Esophagus mucosa (tissue), 1 donor: ENCODE data around the gene PHGDH. TPM values are rescaled to one million over a fixed set of nuclear protein-coding genes. Genes with fewer than 3 reads are reported as not detected.
"Not testable (repeated sequence)": the region's sequence is repeated elsewhere in the genome, so short reads cannot be mapped to it uniquely, and the experiment has no call there.

Experiments used
- ATAC-seq: fragments of 200-7000 bp; cut with Tn5 transposase; one replicate; pipeline ENCODE4 v1.9.1; 2020
- total RNA-seq: library from RNA; stranded (reverse); gene quantifications from one replicate; pipeline ENCODE4 v1.2.4, GENCODE V29; 2023
- donor health status: DM: yes; HTN: yes; CAD: no.

PHGDH gene
- total RNA-seq, 1 donor from 2014 or later = 108 TPM

DNA sequence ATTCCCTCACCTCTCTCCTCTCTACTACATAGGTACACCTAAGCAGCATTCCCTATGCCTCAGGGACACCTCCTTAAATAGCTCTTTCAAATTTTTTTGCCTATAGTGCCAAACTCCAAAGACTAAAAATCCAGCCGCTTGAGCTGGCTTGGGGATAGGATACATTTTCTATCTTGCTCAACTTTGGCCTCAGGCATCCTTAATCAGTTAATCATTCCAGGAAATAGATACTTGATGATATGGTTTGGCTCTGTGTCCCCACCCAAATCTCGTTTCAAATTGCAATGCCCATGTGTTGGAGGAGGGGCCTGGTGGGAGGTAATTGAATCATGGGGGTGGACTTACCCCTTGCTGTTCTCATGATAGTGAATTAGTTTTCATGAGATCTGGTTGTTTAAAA lies 11.4 kb upstream of the PHGDH start:
- no peak for ATAC-seq

DNA sequence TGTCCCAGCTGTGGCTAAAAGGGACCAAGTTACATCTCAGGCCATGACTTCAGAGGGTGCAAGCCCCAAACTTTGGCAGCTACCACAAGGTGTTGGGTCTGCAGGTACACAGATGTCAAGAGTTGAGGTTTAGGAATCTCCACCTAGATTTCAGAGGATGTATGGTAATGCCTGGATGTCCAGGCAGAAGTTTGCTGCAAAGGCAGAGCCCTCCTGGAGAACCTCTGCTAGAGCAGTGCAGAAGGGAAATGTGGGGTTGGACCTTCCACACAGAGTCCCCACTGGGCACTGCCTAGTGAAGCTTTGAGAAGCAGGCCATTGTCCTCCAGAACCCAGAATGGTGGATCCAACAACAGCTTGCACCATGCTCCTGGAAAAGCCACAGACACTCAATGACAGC lies 10.1 kb upstream of the PHGDH start:
- ATAC-seq = no peak

DNA sequence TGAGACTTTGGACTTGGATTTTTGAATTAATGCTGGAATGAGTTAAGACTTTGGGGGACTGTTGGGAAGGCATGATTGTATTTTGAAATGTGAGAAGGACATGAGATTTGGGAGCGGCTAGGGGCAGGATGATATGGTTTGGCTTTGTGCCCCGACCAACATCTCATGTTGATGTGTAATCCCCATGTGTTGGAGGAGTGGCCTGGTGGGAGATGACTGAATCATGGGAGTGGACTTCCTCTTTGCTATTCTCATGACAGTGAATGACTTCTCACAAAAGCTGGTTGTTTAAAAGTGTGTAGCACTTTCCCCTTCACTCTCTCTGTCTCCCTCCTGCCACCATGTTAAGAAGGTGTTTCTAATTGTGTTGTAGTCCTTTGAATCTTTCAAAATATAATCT lies 9.3 kb upstream of the PHGDH start:
- ATAC-seq = peak; percentile 77

GRCh38 chr1:119703666-119704450 lies 7.9 kb upstream of the PHGDH start:
- ATAC-seq = no peak

GRCh38 chr1:119706599-119706998 lies 5.1 kb upstream of the PHGDH start:
- not testable (repeated sequence) for ATAC-seq

- ATAC-seq = not testable (repeated sequence)
Measured at GRCh38 chr1:119711356-119711803, 354 bp upstream of the PHGDH start.

GRCh38 chr1:119712342-119713038 lies 756 bp downstream of the PHGDH start:
- peak; percentile 68 for ATAC-seq

- peak; percentile 3 for ATAC-seq
Measured at GRCh38 chr1:119713039-119713748, 1.5 kb downstream of the PHGDH start.

DNA sequence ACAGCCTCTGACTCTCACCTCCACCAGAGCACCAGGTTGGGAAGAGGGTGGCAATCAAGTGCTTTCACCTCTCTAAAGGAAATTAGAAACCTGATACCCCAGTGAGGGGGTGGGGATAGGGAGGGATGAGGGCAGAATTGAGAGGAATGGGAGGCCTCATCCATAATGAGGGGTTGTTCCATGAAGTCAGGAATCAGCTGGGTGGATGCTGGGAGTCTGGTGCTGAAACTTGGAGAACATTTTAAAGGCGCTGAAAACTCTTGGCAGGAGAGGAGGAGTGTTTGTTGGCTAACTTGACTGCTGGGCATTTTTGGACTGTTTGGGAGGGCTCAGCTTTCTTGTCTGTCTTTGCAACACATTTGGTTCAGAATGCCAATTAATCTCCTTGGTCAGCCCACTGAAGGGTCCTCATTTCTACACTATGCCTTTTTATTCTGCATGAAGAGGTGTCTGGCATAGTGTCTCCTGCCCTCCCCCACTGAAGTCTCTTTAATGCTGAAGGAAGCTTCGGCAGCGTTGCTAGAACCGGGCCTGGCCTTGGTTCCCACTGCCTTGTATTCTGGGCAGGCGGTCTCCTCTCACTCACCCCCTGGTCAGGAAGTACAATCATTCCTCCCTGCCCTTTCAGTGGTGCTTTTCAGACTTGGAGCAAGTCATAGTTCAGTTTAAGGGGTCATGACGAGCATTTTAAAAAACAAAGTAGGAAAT lies 2.2 kb downstream of the PHGDH start:
- ATAC-seq = no peak

GRCh38 chr1:119714583-119714982 lies 2.8 kb downstream of the PHGDH start:
- no peak for ATAC-seq

- peak; percentile 43 for ATAC-seq
Measured at GRCh38 chr1:119715542-119715941, 3.8 kb downstream of the PHGDH start.

GRCh38 chr1:119718409-119718808 lies 6.7 kb downstream of the PHGDH start:
- no peak for ATAC-seq

GRCh38 chr1:119718972-119719371 lies 7.2 kb downstream of the PHGDH start:
- ATAC-seq = no peak

DNA sequence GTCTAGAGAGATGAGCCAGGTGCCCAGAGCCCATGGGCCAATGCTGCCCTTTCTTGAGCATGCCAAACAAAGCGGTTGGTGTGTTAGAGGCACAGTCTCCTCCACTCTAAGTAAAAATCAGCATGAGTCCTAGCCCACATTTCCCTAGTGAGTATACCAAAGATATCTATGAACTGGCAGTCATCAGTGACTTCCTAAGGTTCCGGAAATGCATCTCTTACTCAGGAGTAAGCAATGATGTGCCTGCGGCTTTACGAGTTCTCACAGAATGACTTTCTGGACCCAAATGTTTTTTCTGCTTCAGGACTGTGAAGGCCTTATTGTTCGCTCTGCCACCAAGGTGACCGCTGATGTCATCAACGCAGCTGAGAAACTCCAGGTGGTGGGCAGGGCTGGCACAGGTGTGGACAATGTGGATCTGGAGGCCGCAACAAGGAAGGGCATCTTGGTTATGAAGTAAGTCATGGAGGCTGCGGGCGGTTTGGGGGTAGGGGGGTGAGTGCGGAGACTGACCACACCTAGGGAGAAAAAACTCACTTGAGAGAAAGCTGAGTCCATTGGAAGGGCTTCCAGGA lies 9.2 kb downstream of the PHGDH start:
- ATAC-seq = no peak

- ATAC-seq = no peak
Measured at GRCh38 chr1:119721896-119722295, 10.2 kb downstream of the PHGDH start.

DNA sequence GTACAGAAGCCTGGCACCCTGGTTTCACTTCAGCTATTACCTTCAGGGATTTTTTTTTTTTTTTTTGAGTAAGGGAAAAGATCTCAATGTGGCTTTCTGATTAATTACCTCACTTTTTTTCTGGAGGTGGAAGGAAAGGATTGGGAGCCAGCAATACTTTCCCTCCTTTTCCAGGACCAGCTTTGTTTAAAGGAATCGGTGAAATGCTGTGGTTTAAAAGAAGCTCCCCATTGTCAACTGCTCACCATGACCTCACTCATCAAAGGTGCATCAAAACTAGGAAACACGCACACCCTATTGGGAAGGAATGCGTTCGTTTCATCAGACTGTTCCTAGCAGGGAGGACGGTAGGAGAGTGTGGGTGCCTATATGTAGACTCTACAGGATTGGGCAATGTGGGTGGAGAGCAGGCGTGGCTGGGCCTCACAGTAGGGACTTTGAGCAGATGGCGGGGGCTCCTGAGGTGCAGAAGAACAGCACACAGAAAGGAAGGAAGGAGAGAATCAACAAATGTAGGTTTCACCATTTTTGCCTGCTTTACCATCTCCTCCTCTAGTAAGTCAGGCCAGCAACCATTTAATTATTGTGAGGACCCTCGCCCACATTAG lies 13.0 kb downstream of the PHGDH start:
- ATAC-seq = no peak

DNA sequence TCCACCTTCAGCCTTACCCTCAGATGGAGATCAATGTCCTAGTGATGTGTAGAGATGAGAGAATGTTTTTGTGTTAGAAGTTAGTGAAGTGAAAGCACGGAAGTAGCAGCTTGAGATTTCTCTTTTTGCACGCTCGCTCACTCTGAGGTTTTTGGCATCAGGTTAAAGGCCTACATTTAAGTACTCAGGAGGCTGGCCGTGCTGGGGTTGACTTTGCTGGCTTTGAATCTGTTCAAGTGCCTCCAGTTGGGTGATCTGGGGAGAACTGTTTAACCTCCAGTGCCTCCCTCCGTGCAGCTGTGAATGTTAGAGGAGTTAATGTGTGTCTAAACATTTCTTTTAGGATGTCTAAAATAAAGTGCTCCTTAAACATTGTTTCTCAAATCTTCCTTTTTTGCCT lies 13.9 kb downstream of the PHGDH start:
- ATAC-seq = no peak

DNA sequence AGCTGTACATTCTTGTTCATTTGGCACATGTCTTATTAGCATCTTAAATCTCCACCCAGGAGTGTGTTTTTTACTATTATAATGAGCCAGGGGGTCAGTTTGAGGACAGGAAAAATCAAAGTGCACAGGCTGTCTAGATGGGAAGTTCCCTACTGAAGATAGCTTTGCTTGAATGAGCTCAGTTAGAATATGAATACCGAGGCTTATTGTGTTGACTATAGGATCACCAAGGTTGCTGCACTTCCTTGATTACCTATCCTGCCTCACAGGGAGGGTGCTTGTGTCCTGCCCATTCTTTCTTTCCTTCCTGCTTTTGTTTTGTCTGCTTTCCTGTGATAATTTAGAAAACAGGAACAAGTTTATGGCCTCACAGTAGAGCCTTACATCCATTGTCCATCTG lies 16.3 kb downstream of the PHGDH start:
- peak; percentile 75 for ATAC-seq

DNA sequence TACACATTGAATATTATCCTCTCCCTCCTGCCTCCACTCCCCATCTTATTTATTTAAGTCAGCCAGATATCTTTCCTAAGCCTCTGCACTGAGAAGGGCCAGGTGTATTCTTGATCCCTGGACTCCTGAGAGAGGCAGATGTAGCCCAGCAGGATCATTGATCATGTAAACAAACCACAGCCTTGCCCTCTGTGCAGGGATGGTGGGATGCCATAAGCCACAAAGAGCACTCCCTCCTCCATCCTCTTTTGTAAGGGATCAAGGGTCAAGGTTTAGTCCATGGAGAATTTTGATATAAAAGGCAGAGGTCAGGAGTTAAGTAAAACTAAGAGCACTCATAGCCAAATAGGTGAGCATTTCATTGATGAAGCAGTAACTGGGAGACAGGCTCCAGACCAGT lies 17.3 kb downstream of the PHGDH start:
- ATAC-seq = no peak

DNA sequence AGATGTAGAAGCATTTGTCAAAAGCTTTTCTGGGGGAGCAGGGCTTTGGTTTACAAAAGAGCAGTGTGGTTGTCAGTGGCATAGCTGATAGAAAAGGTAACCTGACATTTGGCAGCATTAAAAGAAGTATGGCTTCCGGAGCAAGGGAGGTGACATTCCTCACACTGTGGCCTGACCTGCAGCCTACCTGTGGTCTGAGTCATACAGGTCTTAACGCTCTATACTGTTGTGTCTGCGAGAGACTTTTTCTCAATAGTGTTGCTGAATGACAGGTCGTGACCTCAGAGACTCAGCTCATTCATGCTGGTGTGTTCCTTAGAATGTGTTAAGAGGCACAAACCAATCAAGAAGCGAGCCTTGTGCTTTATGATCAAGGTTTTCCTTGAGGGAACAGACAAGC lies 19.3 kb downstream of the PHGDH start:
- peak; percentile 91 for ATAC-seq

DNA sequence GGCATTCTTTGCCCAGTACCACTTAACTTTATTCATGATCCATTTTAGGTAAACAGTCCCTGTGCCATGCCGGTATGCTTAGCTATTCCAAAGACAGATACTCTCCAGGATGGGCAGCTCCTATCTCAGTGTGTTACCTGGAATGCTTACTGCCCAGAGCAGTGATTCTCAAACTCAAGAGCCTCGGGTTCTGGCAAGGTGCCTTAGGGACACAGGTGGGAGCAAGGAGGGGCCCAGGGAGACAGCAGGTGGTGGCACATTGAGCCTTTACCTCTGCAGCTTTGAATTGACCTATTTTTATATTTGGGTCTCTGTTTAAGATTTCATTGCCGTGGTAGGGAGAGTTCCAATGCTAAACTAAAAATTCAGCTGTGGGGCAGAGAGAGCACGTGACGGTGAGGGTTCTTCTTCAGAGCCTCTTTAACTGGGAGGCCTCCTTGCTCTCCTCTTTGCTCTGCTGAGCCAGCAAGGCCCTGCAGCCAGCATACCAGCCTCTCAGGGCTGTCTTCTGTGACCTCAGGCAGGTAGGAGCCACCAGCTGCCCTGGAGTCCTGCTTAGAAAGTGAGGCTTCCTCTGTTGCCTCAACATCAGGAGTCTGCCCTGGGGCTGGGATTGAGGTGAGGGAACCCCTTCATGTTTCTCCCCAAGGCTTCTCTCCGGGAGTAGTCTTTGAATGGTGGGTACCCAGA lies 20.2 kb downstream of the PHGDH start:
- no peak for ATAC-seq
